HG02840 (cell line): ENCODE data around the gene ARMC6.
A peak's percentile ranks its signal among the peaks of the same experiment; 100 is the strongest.

Experiments
- ATAC-seq: cut with Tn5 transposase; IDR thresholded peaks from one replicate; pipeline ENCODE4 v1.9.1; 2021; ENCODE audit warnings: mild to moderate bottlenecking, moderate library complexity, moderate number of reproducible peaks; ENCODE audit not compliant: unreplicated experiment, low FRiP score

ARMC6 gene

GRCh38 chr19:19053508-19054314 is 20.3 kb downstream of the ARMC6 start:
- ATAC-seq, result no peak

DNA sequence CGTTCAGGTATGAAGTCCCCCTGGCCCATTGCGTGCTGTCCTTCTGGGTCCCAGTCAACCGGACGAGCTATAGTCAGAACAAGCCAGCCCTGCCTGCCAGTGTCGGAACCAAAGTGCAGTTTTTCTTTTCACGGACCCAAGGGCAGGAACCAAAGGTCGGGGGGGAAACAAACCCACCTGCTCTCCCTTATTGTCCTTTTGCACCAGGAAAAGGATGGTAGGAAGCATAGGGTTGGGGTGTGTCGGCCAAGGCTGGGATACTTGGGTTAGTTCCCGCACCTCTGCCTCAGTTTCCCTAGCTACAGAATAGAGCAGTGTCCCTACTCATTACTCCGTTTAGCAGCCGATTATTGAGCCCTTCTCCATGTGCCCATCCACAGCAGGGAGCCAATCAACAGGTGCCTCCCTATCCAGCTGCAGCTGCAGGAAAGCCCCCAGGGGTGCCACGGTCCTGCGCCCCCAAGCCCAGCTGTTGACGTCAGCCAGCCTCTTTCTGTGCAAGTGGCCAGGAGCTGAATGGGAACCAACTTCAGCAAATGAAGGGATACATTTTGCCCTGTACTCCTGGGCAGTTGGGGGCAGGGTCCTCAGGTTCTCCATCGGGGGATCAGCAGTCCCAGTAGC is 21.0 kb downstream of the ARMC6 start:
- no peak for ATAC-seq

DNA sequence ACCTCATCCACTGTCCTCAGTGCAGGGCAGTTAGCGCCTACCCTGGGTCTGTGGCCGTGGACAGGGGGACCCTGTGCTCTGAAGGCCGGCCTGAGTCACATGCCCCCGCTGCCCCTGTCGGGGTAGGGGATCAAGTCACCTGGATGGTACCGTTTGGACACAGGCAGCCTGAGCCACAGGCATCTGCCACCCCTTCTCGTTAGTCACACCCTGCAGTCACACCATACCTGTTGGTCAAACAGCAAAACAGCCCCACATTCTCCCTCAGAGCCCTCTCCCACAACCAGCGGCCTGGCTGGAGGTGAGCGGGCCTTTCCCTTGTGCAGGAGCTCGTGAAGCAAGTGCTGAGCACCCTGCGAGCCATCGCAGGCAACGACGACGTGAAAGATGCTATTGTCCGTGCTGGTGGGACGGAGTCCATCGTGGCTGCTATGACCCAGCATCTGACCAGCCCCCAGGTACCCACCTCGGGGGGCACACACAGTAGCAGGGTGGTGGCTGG is 21.6 kb downstream of the ARMC6 start:
- no peak for ATAC-seq

DNA sequence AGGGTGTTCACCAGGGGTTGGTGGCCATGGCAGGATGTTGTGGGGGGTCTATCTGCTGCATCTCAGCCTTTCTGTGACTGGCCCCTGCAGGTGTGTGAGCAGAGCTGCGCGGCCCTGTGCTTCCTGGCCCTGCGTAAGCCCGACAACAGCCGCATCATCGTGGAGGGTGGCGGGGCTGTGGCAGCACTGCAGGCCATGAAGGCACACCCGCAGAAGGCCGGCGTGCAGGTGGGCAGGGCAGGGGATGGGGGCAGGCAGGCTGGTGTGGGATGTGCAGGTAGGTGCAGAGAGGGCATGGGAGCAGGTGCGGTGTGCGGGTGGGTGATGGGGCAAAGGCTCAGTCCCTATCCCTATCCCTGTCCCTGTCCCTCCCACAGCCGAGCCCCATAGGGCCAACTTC is 22.3 kb downstream of the ARMC6 start:
- no peak for ATAC-seq

DNA sequence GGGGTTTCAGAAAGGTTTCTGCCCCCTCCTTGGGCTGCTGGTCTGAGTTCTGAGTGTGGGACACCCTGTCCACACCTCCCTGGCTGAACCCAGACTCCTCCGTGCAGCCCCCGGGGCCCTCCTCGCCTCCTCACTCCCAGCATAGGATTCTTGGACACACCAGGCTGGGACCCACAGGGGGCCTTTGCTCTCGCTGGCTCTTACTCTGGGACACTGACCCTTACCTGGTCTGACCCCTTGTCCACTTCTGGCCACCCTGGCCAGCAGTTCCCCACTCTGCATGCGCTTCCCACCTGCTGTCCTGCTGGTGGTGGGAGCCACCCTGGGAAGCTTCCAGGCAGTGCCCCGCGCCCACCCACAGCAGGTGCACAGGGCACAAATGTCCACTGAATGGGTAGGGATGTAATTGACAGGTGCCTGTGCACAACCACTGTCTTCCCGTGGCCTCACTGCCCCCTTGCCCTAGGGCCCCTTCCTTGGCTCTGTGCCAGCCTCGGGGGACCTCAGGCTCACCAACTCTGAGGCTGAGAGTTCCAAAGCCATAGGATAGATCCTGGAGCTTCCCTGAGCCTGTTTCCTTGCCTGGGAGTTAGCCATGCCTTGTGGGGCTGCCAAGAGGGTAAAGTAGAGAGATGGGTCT is 23.4 kb downstream of the ARMC6 start:
- ATAC-seq, result no peak

DNA sequence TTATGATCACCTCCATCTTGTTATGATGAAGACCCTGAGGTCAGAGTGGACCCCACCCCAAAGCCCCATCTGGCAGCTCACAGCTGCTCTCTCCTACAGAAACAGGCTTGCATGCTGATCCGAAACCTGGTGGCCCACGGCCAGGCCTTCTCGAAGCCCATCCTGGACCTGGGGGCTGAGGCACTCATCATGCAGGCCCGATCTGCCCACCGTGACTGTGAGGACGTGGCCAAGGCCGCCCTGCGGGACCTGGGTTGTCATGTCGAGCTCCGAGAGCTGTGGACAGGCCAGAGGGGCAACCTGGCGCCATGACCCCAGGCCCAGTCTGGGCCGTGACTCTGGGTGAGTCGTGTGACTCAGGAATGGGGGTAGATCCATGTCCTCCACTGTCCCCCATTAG is 23.9 kb downstream of the ARMC6 start:
- no peak for ATAC-seq

- ATAC-seq, result no peak
Measured at GRCh38 chr19:19057720-19058119, 24.3 kb downstream of the ARMC6 start.

- no peak for ATAC-seq
Measured at GRCh38 chr19:19059018-19059836, 25.8 kb downstream of the ARMC6 start.

- ATAC-seq, result no peak
Measured at GRCh38 chr19:19059837-19060611, 26.6 kb downstream of the ARMC6 start.

DNA sequence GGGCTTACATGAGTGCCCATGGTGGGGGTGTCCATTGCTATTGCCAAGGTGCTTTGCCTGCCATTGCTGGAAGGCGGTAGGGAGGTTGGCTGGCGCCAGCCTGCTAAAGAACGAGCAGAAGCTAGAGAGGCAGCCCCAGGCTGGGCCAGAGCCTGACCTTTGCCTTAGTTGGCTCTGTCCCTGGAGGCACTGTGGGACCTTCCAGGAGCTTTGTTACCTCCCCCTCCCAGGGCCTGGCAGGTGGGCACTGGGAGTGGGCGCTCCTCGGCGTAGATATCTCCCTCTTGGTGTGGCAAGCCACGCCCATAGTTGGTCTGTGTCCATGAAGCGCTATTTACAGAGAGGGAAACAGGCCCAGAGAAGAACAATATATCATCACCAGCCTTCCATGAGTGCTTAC is 28.1 kb downstream of the ARMC6 start:
- ATAC-seq, result no peak

DNA sequence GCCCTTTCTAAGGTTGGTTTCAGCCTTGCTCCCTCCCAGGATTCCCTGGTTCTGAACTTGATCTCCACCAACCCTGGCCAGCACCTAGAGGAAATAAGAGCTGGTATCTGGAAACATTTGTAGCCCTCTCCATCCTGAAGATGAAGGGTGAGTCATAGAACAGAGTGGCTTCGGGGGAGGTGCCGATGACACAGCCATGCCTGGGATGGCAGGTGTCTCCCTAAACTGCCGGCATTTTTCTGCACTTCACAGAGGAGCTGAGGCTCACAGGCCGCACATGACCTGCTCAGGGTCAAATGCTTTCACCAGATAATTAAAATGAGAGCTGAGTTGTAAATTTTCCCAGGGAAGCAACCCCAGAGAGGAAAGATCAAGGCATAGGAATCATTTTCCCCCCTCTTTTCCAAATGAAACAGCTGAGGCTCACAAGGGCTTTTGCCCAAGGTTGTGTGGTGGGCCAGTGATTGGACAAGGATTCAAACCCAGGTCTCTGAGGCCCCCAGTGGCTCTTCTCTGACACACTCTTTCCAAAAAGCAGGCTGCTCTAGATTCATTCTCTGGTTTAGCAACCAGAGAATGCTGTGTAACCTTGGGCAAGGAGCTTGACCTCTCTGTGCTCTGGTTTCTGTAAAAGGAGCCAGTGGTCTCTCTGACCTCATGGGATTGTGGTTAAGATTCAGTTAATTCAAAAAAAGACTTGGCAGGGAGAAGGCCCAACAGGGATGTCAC is 29.2 kb downstream of the ARMC6 start:
- ATAC-seq, result no peak

- ATAC-seq, result peak; percentile 93
Measured at GRCh38 chr19:19063183-19064097, 30.0 kb downstream of the ARMC6 start, which contains the start of gene SLC25A42. TSS of gene SLC25A42 (plus strand) at chr19:19063994. CDS start at chr19:19096125, 32,131 bp downstream.

DNA sequence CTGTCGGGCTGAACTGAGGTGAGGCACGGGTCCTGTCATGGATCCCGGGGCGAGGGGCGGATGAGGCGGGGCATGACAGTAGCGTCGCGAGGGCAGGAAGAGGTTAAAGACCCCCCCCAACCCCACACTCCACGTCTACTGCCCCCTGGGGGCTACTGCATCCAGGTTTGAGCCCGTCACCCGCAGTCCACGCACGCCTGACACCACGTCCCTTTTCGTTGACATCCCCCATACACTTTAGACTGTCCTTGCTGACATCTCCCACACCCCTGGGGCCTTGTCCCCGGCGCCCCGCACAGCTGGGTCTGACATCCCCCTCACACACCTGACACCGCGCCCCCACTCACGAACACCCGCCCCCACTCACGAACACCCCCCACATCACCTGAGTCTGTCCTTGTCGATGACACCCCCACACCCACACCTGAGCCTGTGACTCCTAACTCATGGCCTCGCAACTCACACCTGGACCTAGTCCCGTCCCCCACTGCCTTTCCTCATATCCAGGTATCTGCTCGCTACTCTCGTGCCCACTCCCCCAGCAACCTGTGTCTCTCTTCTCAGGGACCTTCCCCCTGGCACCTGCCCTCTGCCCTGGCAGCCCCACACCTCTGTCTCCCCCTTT is 30.8 kb downstream of the ARMC6 start:
- peak; percentile 16 for ATAC-seq

DNA sequence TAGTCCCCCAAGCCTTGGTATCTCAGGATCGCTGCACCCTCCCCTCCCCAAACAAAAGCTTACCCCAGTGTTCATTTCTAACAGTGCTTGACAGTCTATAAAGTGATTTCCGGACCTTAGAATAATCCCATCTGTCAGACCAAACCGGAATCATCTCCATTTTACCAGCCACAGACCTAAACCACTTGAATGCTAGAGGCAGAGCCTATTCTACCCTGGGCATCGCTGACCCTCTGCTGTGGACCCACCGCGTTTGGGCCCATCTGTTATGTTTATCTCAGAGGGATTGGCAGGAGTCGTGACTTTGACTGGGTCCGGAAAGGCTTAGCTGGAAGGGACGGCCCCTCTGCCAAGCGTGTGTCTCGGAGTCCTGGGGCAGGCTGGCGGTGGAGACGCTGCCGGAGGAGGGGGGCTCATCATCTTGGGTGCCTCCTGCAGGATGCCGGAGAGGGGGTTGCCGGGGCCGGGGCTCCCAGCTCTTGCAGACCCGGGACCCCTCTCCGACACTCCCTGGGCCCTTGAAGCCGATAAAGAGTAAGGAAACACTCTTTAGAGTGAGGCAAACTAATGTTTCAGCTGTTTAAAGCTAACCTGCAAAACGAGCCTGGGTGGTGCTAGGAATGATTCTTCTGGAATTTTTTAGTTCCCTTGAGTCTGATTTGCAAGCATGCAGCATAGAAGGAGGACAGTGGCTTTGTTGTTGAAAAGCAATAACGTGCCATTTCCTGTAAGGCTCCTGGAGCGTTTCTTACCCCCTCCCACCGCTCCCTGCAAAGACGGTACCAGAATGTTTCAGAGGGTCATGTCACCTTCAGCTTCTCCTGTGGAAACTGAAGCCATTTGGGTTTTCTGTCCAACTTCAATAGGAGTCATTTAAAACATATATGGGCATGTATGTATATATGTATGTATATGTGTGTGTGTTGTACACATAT is 31.7 kb downstream of the ARMC6 start:
- ATAC-seq, result no peak

DNA sequence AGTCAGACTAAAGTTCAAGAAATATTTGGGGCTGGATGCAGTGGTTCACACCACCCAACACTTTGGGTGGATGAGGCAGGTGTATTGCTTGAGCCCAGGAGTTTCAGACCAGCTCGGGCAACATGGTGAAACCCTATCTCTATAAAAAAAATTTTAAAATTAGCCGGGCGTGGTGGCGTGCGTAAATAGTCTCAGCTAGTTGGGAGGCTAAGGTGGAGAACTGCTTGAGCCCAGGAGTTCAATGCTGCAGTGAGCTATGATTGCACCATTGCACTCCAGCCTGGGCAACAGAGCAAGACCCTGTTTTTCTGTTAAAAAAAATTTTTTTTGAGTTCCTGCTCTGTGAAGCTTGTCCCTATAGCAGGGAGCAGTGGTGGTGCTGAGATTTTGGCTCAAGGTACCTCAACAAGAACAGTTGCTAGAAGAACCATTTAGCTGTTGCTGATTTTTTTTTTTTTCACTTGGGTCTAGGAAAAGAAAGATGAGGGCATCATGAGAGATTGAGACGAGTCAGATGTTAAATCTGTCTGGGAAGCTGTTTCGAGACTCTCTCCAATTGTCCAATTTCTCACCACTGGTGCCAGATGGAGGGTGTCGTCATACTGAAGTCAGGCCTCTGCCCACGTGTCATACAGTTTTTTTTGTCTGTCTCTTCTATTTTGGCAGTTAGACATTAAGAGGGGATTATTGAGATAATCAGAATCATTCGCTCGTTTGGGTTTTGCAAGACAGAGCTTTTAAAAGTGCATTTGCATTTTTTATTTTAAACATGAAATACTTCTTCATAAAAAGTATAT is 34.1 kb downstream of the ARMC6 start:
- no peak for ATAC-seq
